GM18507 (cell line): ENCODE results near the gene TFAP2D.

Experiments used
- DNase-seq: peaks from one replicate; pipeline ENCODE4 v3.0.0; 2011; ENCODE audit warnings: low read depth; ENCODE audit not compliant: insufficient read length; ENCODE audit errors: extremely low spot score
- FAIRE-seq: peaks from 2 replicates; lab custom pipeline; 2011; peaks lifted over from hg19 to GRCh38; lab: Jason Lieb, UNC

The TFAP2D gene

DNA sequence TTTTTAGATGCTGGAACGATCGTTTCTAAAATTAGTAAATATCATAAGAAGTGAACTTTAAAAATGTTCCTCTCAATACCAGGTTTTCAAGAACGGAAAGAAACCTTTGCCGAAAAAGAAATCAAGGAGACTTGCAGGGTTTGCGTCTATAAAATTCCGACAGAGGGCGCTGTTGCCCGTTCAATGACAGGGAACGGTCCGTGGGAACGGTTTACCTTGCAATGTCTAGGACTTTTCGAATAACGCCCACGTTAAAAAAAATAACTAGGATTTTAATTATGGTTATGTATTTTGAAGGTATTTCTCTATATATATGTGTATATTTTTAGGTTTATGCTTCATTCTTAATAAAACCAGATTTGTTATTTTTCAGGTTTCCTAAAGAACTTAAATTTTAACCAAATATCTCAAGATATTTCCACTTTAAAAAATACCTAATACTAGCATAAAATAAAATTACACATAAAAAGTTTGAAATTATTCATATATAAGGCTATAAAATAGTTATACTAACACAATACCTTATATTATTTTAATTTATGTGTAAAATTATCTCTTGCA lies 102.9 kb downstream of the TFAP2D start:
- FAIRE-seq (peak; percentile 88), DNase-seq (peak; percentile 17)

DNA sequence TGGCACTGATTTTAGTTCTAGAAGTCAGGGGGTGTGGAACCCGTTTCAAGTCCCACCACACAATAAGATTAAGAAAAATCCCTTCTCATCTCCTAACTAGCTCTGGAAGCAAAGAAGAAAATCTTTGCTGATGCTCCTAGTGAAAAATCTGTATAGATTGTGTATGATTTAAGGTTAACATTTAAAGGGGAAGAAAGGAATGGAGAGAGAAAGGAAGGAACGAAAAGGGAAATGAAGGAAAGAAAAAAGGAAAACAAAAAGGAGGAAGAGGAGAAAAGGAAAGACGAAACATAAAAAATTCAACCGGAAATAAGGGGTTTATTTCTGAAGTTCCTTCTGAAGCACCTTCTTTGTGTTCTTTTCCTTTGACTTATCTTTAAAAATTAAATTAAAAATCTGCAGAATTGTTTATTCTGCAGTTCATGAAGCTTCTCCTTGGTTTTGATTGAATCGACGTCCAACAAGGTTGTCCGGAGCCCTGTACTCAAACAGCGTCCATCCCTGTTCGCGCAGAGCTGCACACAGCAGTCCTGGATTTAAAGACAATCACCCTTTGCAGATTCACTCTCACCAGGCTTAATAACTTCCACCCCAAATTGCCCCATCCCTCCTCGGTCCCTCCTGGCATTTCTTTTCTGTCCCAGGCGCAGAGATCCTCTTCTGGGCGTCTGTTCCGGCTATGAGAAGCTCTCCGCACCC lies 103.8 kb downstream of the TFAP2D start:
- FAIRE-seq = no peak

DNA sequence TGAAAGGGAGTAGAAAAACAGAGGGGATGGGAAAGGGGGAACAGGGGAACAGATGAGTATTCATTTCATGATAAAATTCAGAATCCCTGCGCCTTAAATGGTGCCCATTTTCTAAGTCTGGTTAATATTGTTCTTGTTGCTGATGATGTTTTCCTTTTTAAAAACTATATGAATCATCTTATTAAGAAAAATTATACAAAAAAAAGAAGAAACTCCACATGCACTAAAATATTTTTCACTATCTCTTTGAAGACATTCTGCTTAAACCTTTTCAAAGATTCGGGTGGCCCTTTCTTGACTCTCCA lies 104.3 kb downstream of the TFAP2D start:
- FAIRE-seq = no peak
- no peak for DNase-seq

More for the DNA sequence above, 103.8 kb downstream of the TFAP2D start:
- DNase-seq = no peak

GRCh38 chr6:50818020-50818419 lies 104.7 kb downstream of the TFAP2D start:
- no peak for FAIRE-seq
- DNase-seq = no peak

DNA sequence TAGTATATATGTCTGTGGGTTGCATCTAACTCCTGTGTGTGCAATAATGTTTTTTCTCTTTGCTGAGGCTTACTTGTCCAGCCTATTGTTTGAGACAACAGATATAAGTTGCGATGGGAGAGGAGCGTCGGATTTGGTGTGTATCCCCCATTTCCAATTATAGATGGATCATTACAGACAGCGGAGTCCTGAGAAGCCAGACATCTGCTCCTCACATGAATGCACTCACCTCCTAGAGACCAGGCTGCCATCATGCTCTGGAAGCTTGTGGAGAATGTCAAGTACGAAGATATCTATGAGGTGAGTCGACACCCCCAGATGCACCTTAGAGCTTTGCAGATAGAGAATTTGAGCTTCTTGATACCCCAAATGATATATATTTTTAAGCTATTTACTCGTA lies 105.3 kb downstream of the TFAP2D start, which contains the start of gene TFAP2B:
Gene TFAP2B (plus strand): TSS at position 199 of the 400 bp plus-strand sequence. CDS start 21 bp downstream, at position 220.
- DNase-seq (no peak), FAIRE-seq (no peak)

DNA sequence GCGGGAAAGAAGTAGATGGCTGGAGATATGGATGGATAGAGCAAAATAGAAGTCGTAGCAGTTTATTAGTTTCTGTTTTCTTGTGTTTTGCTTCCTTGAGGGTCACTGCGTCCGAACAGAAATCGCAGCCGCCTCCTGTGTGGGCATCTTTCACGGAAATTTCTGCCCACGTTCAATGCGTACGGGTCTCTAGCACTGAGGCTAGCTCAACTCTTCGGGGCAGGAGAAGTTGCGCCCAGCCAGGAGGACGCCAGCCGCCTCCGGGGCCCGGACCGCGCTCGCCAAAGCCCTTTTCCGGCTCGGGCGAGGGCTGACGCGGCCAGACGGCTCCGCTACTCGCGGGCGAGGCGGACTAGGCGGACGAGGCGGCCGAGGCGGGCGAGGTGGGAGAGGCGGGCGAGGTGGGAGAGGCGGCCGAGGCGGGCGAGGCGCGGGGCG lies 106.2 kb downstream of the TFAP2D start:
- DNase-seq (no peak), FAIRE-seq (no peak)

DNA sequence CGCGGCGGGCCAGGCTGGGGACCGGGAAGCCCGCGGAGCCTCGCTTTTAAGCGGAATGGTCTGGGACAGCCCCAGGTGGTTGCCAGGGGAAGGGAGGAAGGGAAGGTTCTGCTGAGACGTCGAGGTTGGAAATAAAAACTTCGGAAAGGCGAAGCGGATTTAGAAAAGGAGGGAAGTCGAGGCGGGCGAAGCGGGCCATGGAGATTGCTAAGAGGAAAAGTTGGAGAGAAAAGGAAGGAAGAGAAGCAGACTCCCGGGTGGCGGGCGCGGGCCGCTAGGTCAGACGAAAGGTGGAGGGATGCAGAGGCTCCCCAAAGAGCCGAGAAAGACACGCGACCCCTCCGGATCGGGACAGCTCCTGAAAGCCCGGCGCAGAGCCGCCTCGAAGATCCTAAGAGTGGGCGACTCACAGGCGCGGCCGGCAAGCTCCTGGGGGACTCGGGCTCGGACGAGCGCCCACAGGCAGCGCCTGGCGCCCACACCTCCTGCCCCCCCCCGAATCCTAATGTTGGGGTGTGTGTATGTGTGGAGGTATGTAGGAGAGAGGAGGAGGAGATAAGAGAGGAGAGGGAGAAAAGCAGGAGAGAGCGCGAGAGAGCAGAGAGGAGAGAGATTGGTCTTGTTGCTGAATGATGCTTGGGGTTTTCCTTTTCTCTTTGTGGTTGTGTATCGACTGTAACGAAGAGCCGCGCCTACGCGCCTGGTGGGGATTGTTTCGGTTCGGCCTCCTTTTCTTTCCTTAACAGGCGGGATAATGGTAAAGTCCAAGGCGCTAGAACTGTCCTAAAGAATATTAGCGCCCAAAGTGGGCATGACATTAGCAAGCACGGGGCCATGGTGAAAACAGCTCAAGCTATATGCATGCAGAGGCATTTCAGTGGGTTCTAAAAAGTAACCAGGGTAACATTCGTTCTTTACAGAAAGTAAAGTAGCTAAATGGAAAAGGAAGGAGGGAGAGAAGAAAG lies 106.9 kb downstream of the TFAP2D start:
- FAIRE-seq (no peak), DNase-seq (no peak)

DNA sequence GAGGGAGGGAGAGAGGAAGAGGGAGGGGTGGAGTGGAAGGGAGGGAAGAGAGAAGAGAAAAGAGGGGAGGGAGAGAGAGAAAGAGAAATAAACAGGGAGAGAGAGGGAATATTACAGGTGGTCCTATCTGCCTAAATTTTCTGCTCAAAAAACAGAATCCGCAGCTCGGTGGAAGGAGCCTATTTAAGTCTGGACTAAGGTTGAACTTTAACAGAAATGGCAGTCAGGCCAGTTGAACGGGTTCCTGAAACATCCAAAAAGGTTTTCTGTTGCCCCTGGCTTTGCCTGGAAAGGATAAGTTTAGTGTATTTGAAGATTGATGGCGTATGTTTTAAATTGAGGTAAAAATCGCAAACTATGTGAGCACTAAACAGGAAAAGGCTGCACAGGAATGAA lies 107.5 kb downstream of the TFAP2D start:
- FAIRE-seq (no peak), DNase-seq (no peak)

DNA sequence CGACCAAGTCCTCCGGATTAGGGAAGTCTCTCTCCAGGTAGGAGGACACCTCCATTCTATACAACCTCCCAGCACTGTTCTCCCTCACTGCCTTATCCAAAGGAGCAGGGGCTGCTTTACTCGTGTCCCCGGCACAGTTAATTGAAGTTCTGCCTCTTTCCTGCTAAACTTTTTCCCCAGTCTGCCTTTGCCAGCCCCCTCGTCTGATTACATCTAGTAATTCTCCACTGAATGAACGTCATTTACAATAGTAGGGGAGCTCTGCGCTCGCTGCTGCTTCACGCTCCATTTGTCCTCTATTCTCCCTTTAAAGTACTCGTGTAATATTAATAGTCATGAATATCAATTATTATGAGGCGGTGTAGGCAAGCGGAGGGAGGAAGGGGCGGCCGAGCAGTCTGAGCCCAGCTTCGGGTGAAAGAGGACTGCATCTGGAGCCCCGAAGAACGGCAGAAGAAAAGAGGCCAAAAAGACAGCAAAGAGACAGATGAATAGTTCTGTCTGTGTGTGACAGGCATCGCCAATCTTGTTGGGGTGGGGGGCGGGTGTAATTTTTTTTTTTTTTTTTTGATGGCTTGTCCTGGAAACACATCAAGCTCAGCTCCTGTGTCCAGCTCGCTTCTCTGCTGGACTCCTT lies 108.2 kb downstream of the TFAP2D start:
- FAIRE-seq (no peak), DNase-seq (no peak)

DNA sequence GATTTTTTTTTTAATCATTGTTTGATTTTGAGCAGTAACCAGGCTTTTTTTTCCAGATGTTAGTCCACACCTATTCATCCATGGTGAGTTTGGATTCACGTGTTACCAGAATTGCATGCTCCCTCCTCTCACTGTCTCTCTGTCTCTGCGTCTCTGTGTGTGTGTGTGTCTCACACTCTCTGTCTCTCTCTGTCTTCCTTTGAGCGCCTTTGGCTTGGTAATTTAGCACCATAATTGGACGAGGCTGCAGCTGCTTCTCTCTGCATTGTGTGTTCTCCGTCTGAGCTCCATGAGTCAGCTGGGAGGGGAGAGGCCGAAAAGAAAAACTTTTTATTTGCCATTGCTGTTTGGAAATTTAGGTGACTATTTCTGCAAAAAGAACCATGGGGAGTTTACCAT lies 108.8 kb downstream of the TFAP2D start:
- DNase-seq (no peak), FAIRE-seq (no peak)
